ENCODE data around the gene SPATA31D1.

SPATA31D1 gene

DNA sequence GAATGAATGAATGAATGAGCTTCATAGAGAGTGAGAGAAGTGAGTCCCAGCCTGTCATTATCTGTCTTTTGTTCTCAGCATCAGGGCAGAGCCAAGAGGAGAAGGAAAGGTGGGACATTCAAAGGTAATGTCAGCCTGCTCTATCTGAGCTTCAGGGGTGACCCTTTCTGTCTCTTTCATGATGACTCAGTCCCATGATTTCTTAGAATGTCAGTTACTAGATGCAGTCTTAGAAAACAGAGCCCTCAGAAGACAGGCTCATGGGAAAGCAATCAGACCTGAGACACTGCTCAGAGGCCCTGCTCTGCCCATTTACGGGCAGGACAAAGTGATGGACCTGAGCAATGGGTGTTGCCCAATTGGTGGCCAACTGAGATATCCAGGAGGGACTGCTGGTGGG lies 1.1 kb downstream of the SPATA31D1 start:
- H3K27ac ChIP-seq, result no peak overlapping the region
- TF ChIP-seq ZFX (IDR thresholded peaks at IDR 0.05; ENCODE audit: borderline replicate concordance), result no peak
- TF ChIP-seq, protein P1, sequence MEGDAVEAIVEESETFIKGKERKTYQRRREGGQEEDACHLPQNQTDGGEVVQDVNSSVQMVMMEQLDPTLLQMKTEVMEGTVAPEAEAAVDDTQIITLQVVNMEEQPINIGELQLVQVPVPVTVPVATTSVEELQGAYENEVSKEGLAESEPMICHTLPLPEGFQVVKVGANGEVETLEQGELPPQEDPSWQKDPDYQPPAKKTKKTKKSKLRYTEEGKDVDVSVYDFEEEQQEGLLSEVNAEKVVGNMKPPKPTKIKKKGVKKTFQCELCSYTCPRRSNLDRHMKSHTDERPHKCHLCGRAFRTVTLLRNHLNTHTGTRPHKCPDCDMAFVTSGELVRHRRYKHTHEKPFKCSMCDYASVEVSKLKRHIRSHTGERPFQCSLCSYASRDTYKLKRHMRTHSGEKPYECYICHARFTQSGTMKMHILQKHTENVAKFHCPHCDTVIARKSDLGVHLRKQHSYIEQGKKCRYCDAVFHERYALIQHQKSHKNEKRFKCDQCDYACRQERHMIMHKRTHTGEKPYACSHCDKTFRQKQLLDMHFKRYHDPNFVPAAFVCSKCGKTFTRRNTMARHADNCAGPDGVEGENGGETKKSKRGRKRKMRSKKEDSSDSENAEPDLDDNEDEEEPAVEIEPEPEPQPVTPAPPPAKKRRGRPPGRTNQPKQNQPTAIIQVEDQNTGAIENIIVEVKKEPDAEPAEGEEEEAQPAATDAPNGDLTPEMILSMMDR (IDR thresholded peaks at IDR 0.05), result no peak

DNA sequence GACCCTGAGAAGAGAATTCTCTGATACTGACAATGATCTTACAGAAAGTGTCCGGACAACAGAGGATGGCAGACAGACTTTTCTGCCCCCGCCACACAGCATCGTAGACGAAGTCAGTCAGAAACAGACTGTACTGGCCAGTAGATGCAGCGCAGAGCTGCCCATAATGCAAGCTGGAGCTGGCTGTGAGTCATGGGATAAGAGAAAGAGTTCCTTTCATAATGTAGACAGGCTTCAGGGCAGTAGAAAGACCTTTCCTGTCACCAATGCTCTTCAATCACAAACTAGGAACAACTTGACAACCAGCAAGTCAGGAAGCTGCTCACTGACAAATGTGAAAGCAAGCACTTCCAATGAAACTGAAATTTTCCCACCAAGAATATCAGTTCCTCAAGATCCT lies 5.1 kb downstream of the SPATA31D1 start:
- TF ChIP-seq ZFX (IDR thresholded peaks at IDR 0.05; ENCODE audit: borderline replicate concordance), result no peak
- TF ChIP-seq, protein P1 (IDR thresholded peaks at IDR 0.05), result no peak
- no peak overlapping the region for H3K27ac ChIP-seq

DNA sequence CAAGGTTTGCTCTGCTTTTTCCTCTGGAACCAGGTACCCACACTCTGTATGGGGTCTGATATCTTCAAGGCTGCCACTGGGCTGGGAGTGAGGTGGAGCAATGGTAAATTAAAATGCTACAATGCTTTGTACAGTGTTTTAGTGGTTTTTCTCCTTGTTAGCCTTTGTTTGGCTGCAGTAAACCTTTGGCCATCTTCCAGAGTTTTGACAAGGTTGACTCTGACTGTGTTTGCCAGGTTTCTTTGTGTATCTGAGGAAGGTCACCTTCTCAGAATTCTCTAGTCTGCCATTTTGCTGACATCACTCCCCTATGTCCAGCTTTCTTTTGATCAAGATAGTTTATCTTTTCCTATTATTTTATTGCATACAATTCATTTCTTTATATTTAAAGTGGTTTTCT lies 11.2 kb downstream of the SPATA31D1 start:
- TF ChIP-seq, protein P1 (IDR thresholded peaks at IDR 0.05), result no peak
- TF ChIP-seq ZFX (IDR thresholded peaks at IDR 0.05; ENCODE audit: borderline replicate concordance), result no peak
- no peak overlapping the region for H3K27ac ChIP-seq

DNA sequence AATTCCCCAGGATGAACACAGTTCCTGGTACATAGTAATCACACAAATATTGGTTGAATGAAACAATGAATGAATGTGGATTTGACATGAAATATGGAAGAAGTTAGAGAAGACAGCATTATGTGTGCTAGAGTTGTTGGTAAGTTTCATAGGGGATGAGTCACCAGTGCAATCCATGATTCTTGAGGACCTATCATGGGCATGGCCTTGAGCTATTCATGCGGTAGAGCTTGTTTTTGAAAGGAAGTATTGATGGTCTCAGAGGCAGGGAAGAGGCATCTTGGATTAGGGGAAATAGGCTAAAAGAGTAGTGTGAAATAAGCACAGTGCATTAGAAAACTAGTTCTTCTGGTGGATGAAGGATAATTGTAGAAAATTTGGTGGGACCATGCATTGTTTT lies 22.1 kb downstream of the SPATA31D1 start:
- TF ChIP-seq ZFX (IDR thresholded peaks at IDR 0.05; ENCODE audit: borderline replicate concordance), result no peak
- TF ChIP-seq, protein P1 (IDR thresholded peaks at IDR 0.05), result no peak
- H3K27ac ChIP-seq, result no peak overlapping the region

DNA sequence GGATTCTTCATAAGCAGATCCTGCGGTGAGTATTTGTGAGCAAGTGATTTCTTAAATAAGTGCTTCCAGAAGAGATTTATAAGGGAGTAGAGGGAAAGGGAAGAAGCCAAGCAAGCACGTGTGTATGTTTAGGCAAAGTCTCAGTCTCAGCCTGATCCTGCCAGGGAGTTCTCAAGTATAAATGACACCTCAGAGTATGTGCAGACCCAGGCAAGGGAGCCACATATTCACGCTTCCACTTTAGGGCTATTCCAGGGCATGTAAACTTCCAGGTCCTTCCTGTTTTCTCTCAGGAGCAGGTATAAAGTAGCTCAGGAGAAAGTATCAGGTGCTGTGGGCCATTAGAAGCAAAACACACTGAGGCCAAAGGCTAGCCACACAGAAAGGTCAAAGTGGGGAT lies 22.6 kb downstream of the SPATA31D1 start:
- no peak overlapping the region for H3K27ac ChIP-seq
- TF ChIP-seq, protein P1 (IDR thresholded peaks at IDR 0.05), result no peak
- no peak for TF ChIP-seq ZFX (IDR thresholded peaks at IDR 0.05; ENCODE audit: borderline replicate concordance)

DNA sequence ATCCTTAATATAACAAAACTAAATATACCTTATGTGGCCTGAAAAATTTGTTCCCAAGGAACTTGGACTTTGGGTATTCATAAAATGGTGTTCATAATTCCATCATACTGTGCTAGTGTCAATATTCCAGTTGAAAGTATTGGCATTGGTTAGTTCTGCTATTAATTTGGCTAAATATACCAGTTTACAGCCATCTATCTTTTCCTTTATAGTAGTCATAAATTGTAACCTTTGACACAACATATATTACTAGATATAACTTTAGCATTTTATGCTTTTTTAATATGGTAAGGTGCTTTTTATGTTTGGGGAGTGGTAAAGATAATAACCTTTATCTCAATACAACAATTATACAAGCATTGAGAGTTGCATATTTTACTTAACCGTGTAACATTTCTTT lies 23.7 kb downstream of the SPATA31D1 start:
- no peak for TF ChIP-seq ZFX (IDR thresholded peaks at IDR 0.05; ENCODE audit: borderline replicate concordance)
- TF ChIP-seq, protein P1 (IDR thresholded peaks at IDR 0.05), result no peak
- no peak overlapping the region for H3K27ac ChIP-seq

DNA sequence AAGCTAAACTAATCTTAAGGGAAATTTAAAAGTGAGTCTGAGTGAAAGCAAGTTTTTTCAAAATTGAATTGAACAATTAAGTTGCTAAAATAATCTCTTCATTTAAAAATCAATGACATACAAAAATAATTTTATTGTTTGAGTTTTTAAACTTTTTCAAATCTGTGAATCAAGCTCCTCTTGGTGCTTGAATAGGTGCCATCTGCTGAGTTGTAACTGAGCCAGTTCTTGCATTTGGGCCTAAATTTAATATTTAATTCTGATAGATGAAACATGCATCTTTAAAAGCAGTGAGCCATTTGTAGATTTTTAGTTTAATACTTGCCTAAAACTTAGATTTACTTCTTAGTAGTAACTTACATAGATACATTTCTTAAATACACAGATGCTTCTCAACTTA lies 31.8 kb downstream of the SPATA31D1 start:
- TF ChIP-seq, protein P1 (IDR thresholded peaks at IDR 0.05), result no peak
- no peak for TF ChIP-seq ZFX (IDR thresholded peaks at IDR 0.05; ENCODE audit: borderline replicate concordance)
- H3K27ac ChIP-seq, result no peak overlapping the region

All from 22Rv1 (cell line).